ENCODE results near the gene KIAA1549.

Gene KIAA1549

GRCh38 chr7:138964624-138965436 is 16.4 kb downstream of the KIAA1549 start:
- no peak for DNase-seq (ENCODE audit: low spot score)
- in situ Hi-C loops (cut with MboI; ENCODE audit: low sequenced_read_pairs, unreplicated experiment), result no loop called here
- TF ChIP-seq CTCF (IDR thresholded peaks at IDR 0.05; ENCODE audit: borderline replicate concordance, control extremely low read depth, extremely low read depth, insufficient read depth, missing control alignments), result no peak

GRCh38 chr7:138963675-138964074 is 17.5 kb downstream of the KIAA1549 start:
- TF ChIP-seq CTCF (IDR thresholded peaks at IDR 0.05; ENCODE audit: borderline replicate concordance, control extremely low read depth, extremely low read depth, insufficient read depth, missing control alignments), result no peak
- in situ Hi-C loops (cut with MboI; ENCODE audit: low sequenced_read_pairs, unreplicated experiment), result no loop called here
- no peak for DNase-seq (ENCODE audit: low spot score)

GRCh38 chr7:138962561-138963270 is 18.5 kb downstream of the KIAA1549 start:
- TF ChIP-seq CTCF (IDR thresholded peaks at IDR 0.05; ENCODE audit: borderline replicate concordance, control extremely low read depth, extremely low read depth, insufficient read depth, missing control alignments), result no peak
- in situ Hi-C loops (cut with MboI; ENCODE audit: low sequenced_read_pairs, unreplicated experiment), result no loop called here

GRCh38 chr7:138961159-138961558 is 20.0 kb downstream of the KIAA1549 start:
- TF ChIP-seq CTCF (IDR thresholded peaks at IDR 0.05; ENCODE audit: borderline replicate concordance, control extremely low read depth, extremely low read depth, insufficient read depth, missing control alignments), result no peak
- in situ Hi-C loops (cut with MboI; ENCODE audit: low sequenced_read_pairs, unreplicated experiment), result no loop called here
- DNase-seq (ENCODE audit: low spot score), result no peak

More at GRCh38 chr7:138962561-138963270, 18.5 kb downstream of the KIAA1549 start:
- no peak for DNase-seq (ENCODE audit: low spot score)

- DNase-seq (ENCODE audit: low spot score), result no peak
- in situ Hi-C loops (cut with MboI; ENCODE audit: low sequenced_read_pairs, unreplicated experiment), result no loop called here
- TF ChIP-seq CTCF (IDR thresholded peaks at IDR 0.05; ENCODE audit: borderline replicate concordance, control extremely low read depth, extremely low read depth, insufficient read depth, missing control alignments), result no peak
These were observed 22.7 kb downstream of the KIAA1549 start for GRCh38 chr7:138958391-138958956.

- no peak for TF ChIP-seq CTCF (IDR thresholded peaks at IDR 0.05; ENCODE audit: borderline replicate concordance, control extremely low read depth, extremely low read depth, insufficient read depth, missing control alignments)
- in situ Hi-C loops (cut with MboI; ENCODE audit: low sequenced_read_pairs, unreplicated experiment), result no loop called here
- no peak for DNase-seq (ENCODE audit: low spot score)
These were observed 23.3 kb downstream of the KIAA1549 start for GRCh38 chr7:138957753-138958390.
